Lung (tissue), 12 donors: ENCODE measurements around the gene SYNGR2. TPM values are rescaled to one million over a fixed set of nuclear protein-coding genes. Genes with fewer than 3 reads are reported as not detected.
A peak's percentile ranks its signal among the peaks of the same experiment; 100 is the strongest.

Source experiments
- ATAC-seq: fragments of 200-7000 bp; cut with Tn5 transposase; one replicate; pipeline ENCODE4 v1.9.1; 2020; ENCODE audit warnings: moderate number of reproducible peaks; ENCODE audit not compliant: insufficient read depth, low FRiP score
- DNase-seq, 3 donors: peaks; one replicate each; pipeline ENCODE4 v3.0.0-alpha.2; 2013 to 2017
- H3K27ac ChIP-seq, 2 donors: one replicate each; pipeline ENCODE4 v1.5.1; 2013; ENCODE audit warnings: mild to moderate bottlenecking in 2 of 2, moderate library complexity in 2 of 2, control low read depth in 1 of 2, inconsistent platforms in 1 of 2, low read depth in 1 of 2, low read length in 1 of 2
- H3K27me3 ChIP-seq, 3 donors: one replicate each; pipeline ENCODE4 v1.5.1; 2013; ENCODE audit warnings: low read length in 2 of 3; ENCODE audit not compliant: control insufficient read depth in 3 of 3, insufficient read depth in 3 of 3
- H3K36me3 ChIP-seq, 4 donors: one replicate each; pipeline ENCODE4 v1.5.1; 2013; ENCODE audit warnings: low read length in 4 of 4, mild to moderate bottlenecking in 1 of 4, moderate library complexity in 1 of 4; ENCODE audit not compliant: control insufficient read depth in 4 of 4, insufficient read depth in 4 of 4
- H3K4me1 ChIP-seq, 5 donors: one replicate each; pipeline ENCODE4 v1.5.1; 2013; ENCODE audit warnings: low read length in 5 of 5, mild to moderate bottlenecking in 2 of 5, moderate library complexity in 1 of 5; ENCODE audit not compliant: control insufficient read depth in 5 of 5, insufficient read depth in 5 of 5
- H3K4me3 ChIP-seq: one replicate; pipeline ENCODE4 v1.5.1; 2013; ENCODE audit warnings: mild to moderate bottlenecking, control low read depth, moderate library complexity
- H3K9ac ChIP-seq, 2 donors: one replicate each; pipeline ENCODE4 v1.5.1; 2013; ENCODE audit warnings: low read length in 2 of 2, control low read depth in 1 of 2; ENCODE audit not compliant: insufficient read depth in 1 of 2
- H3K9me3 ChIP-seq, 4 donors: one replicate each; pipeline ENCODE4 v1.5.1; 2013; ENCODE audit warnings: low read length in 3 of 4, mild to moderate bottlenecking in 1 of 4, moderate library complexity in 1 of 4; ENCODE audit not compliant: control insufficient read depth in 4 of 4, insufficient read depth in 3 of 4
- CTCF ChIP-seq: IDR thresholded peaks from 2 replicates; pipeline ENCODE4 v1.5.1; 2012; ENCODE audit warnings: mild to moderate bottlenecking; ENCODE audit errors: control extremely low read depth, extremely low read depth
- WGBS, 2 donors: extraction: QIAGEN DNeasy Blood & Tissue Kit; methylation state at CpG; one replicate each; pipeline ENCODE4 v1.1.7; 2013; 5-methylcytosine and 5-hydroxymethylcytosine counted together
- polyA plus RNA-seq, 2 donors: library from polyadenylated mRNA; stranded (reverse); fragments of 200-250 nt; gene quantifications; one replicate each; pipeline ENCODE4 v1.2.1, GENCODE V29; 2013
- total RNA-seq, 2 donors: library from RNA; depleted of rRNA in 1 of 2; stranded (reverse); fragments of >200 nt in 1 of 2; gene quantifications; one replicate each; pipeline ENCODE4 v1.2.1, GENCODE V29; 2014 to 2021
- donor health status: control.
- donor health status: control.
- donor health status: Bipolar disorder and iron deficiency.
- donor health status: healthy.
- donor health status: DM: yes; HTN: yes; CAD: no.

The SYNGR2 gene
- total and polyA plus RNA-seq, 4 donors: 111 to 212 (median 188) TPM

GRCh38 chr17:78174870-78175642 lies 6.7 kb downstream of the SYNGR2 start:
- WGBS, 2 donors: 55 to 75% methylated on average over 28 of the region's 28 CpGs
- TF ChIP-seq CTCF: no peak
- Histone ChIP-seq H3K4me3 (no peak overlapping the region), H3K27ac (peak overlapping the region; percentile 84 to 88), H3K4me1 (peaks cover 0 to 41% (median 10%) of the 10 kb centered on the region in 5 donors), H3K9ac (no peak overlapping the region), H3K36me3 (peaks cover 0 to 12% (median 0%) of the 10 kb centered on the region in 4 donors), H3K9me3 (no peaks in the 10 kb centered on the region), H3K27me3 (no peaks in the 10 kb centered on the region)
- peak; percentile 13 for ATAC-seq
- DNase-seq: no peak

- DNase-seq (no peak), ATAC-seq (no peak)
- TF ChIP-seq CTCF: no peak
- Histone ChIP-seq H3K9me3 (no peaks in the 10 kb centered on the region), H3K36me3 (peaks cover 0 to 12% (median 0%) of the 10 kb centered on the region in 4 donors), H3K4me3 (no peak overlapping the region), H3K27me3 (no peaks in the 10 kb centered on the region), H3K9ac (no peak overlapping the region), H3K4me1 (peaks cover 0 to 41% (median 10%) of the 10 kb centered on the region in 5 donors), H3K27ac (peak overlapping the region in 1 of 2 donors; percentile 88)
- WGBS, 2 donors: 82 to 86% methylated on average over 14 of the region's 14 CpGs
Observed at GRCh38 chr17:78175643-78175981, 7.2 kb downstream of the SYNGR2 start.

GRCh38 chr17:78176548-78177025 lies 8.2 kb downstream of the SYNGR2 start:
- Histone ChIP-seq H3K9ac (no peak overlapping the region), H3K9me3 (no peaks in the 10 kb centered on the region), H3K36me3 (peaks cover 0 to 7% (median 0%) of the 10 kb centered on the region in 4 donors), H3K4me3 (no peak overlapping the region), H3K4me1 (peaks cover 0 to 40% (median 10%) of the 10 kb centered on the region in 5 donors), H3K27ac (peak overlapping the region in 1 of 2 donors; percentile 88), H3K27me3 (no peaks in the 10 kb centered on the region)
- DNase-seq (peak; percentile 43 to 61 (median 59)), ATAC-seq (no peak)
- TF ChIP-seq CTCF: peak; percentile 85
- 13 to 17% methylated on average over 14 of the region's 14 CpGs for WGBS, 2 donors
